Uterus (tissue), 2 donors: ENCODE measurements around the gene FCGBP.

Experiments
- CTCF ChIP-seq, 4 experiments: fragments of 200-600 bp in 2 of 4; fragments of 450-650 bp in 2 of 4; sonication (generic) in 2 of 4; IDR thresholded peaks; one replicate each; pipeline ENCODE4 v1.5.1; 2016 to 2019; ENCODE audit warnings: antibody characterized with exemption in 4 of 4, mild to moderate bottlenecking in 2 of 4, moderate library complexity in 1 of 4
- POLR2A ChIP-seq, 2 donors: fragments of 450-650 bp; IDR thresholded peaks; one replicate each; pipeline ENCODE4 v1.6.1; 2016; ENCODE audit warnings: antibody characterized with exemption in 2 of 2, mild to moderate bottlenecking in 1 of 2, moderate library complexity in 1 of 2

DNA sequence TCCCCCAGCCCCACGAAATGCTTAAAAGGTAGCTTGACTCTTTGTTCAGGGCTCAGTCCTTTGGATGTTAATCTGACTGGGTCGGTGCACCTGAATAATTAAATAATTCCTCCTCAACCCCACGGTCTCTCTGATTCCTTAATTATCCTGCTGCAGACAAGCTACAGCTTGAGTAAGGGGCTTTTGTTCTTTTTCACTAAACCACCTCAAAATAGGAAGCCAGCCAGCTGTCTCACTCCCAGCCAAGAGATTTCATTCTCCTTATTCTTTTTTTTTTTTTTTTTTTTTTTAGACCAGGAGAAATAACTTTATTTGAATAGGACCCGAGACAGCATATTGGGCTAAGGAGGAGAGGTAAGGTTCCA is 7.9 kb upstream of the FCGBP start:
- TF ChIP-seq POLR2A (IDR thresholded peaks at IDR 0.05) (no peak), CTCF (IDR thresholded peaks at IDR 0.05) (no peak)
